IMR-90 (cell line): ENCODE results near the gene FTO. TPM values are rescaled to one million over a fixed set of nuclear protein-coding genes. Genes with fewer than 3 reads are reported as not detected.

Experiments used
- ATAC-seq: fragments of 200-7000 bp; cut with Tn5 transposase; 2 replicates; pipeline ENCODE4 v1.9.1; 2020; ENCODE audit warnings: low read depth, mild to moderate bottlenecking, moderate library complexity
- BruUV-seq: library from RNA; stranded (reverse); fragments of 400-500 nt; replicated peaks from 2 replicates; lab custom pipeline; 2021; lab: Mats Ljungman, UMichigan
- CTCF ChIA-PET: fragments of 300-600 bp; formaldehyde crosslinking; extraction: SDS; loops from one replicate; lab custom pipeline; 2021; ENCODE audit warnings: antibody characterized with exemption; lab: Yijun Ruan, JAX
- POLR2A ChIA-PET: fragments of 300-600 bp; sonication (Branson Sonifier 250); formaldehyde crosslinking; loops from one replicate; lab custom pipeline; 2022; ENCODE audit warnings: antibody characterized with exemption; ENCODE audit not compliant: unreplicated experiment; lab: Charles Lee
- DNase-seq: peaks from one replicate; pipeline ENCODE4 v3.0.0; 2013
- H2AFZ ChIP-seq: replicated peaks from 2 replicates; pipeline ENCODE3; 2013; ENCODE audit warnings: low read length, mild to moderate bottlenecking; ENCODE audit not compliant: poor library complexity
- H2AK5ac ChIP-seq: 2 replicates; pipeline ENCODE4 v1.6.1; 2013; ENCODE audit warnings: low read depth, low read length, inconsistent platforms
- H2AK9ac ChIP-seq: replicated peaks from 2 replicates; pipeline ENCODE3; 2013; ENCODE audit warnings: mild to moderate bottlenecking, low read depth, low read length, moderate library complexity; ENCODE audit not compliant: poor library complexity
- H2BK120ac ChIP-seq: 2 replicates; pipeline ENCODE4 v1.6.1; 2013; ENCODE audit warnings: low read depth, low read length, inconsistent platforms
- H2BK15ac ChIP-seq: 3 replicates; pipeline ENCODE4 v1.6.1; 2013; ENCODE audit warnings: low read depth, low read length, inconsistent platforms
- H2BK20ac ChIP-seq: 2 replicates; pipeline ENCODE4 v1.6.1; 2013; ENCODE audit warnings: low read depth, mild to moderate bottlenecking, inconsistent platforms, low read length, moderate library complexity
- H2BK5ac ChIP-seq: 2 replicates; pipeline ENCODE4 v1.6.1; 2013; ENCODE audit warnings: mild to moderate bottlenecking, low read depth, low read length, inconsistent platforms; ENCODE audit not compliant: poor library complexity, severe bottlenecking
- H3K14ac ChIP-seq: replicated peaks from 2 replicates; pipeline ENCODE4 v1.6.1; 2013; ENCODE audit warnings: low read depth, low read length, inconsistent platforms
- H3K18ac ChIP-seq: 2 replicates; pipeline ENCODE4 v1.6.1; 2013; ENCODE audit warnings: low read depth, low read length, control low read depth
- H3K23ac ChIP-seq: 2 replicates; pipeline ENCODE4 v1.6.1; 2013; ENCODE audit warnings: low read depth, low read length, inconsistent platforms
- H3K27ac ChIP-seq: 2 replicates; pipeline ENCODE4 v1.5.1; 2013; ENCODE audit warnings: mild to moderate bottlenecking, control low read depth, low read length; ENCODE audit not compliant: insufficient read depth
- H3K27me3 ChIP-seq: 2 replicates; pipeline ENCODE4 v1.6.1; 2013; ENCODE audit warnings: low read length; ENCODE audit not compliant: control insufficient read depth, insufficient read depth
- H3K36me3 ChIP-seq: 2 replicates; pipeline ENCODE4 v1.6.1; 2013; ENCODE audit warnings: low read length, mixed read lengths; ENCODE audit not compliant: control insufficient read depth, insufficient read depth
- H3K4ac ChIP-seq: 2 replicates; pipeline ENCODE4 v1.6.1; 2013; ENCODE audit warnings: low read depth, low read length, inconsistent platforms
- H3K4me1 ChIP-seq: 2 replicates; pipeline ENCODE4 v1.6.1; 2013; ENCODE audit warnings: low read length, mixed read lengths; ENCODE audit not compliant: control insufficient read depth, insufficient read depth
- H3K4me2 ChIP-seq: 2 replicates; pipeline ENCODE4 v1.6.1; 2013; ENCODE audit warnings: low read depth, mild to moderate bottlenecking, control low read depth, low read length, moderate library complexity
- H3K4me3 ChIP-seq: 2 replicates; pipeline ENCODE4 v1.5.1; 2013; ENCODE audit warnings: low read depth, mild to moderate bottlenecking, control low read depth, low read length, moderate library complexity; ENCODE audit not compliant: insufficient read depth
- H3K56ac ChIP-seq: 2 replicates; pipeline ENCODE4 v1.6.1; 2013; ENCODE audit warnings: low read length, inconsistent platforms; ENCODE audit not compliant: insufficient read depth; ENCODE audit errors: extremely low read depth
- H3K79me1 ChIP-seq, 2 experiments: 2 replicates each; pipeline ENCODE4 v1.6.1; 2013; ENCODE audit warnings: low read length in 2 of 2, inconsistent platforms in 1 of 2, low read depth in 1 of 2
- H3K9ac ChIP-seq: 2 replicates; pipeline ENCODE4 v1.6.1; 2013; ENCODE audit warnings: low read depth, low read length, control low read depth
- H3K9me1 ChIP-seq: 2 replicates; pipeline ENCODE4 v1.6.1; 2013; ENCODE audit warnings: low read length, inconsistent platforms; ENCODE audit not compliant: insufficient read depth
- H3K9me3 ChIP-seq: 2 replicates; pipeline ENCODE4 v1.6.1; 2013; ENCODE audit warnings: low read length; ENCODE audit not compliant: control insufficient read depth, insufficient read depth
- H4K20me1 ChIP-seq: 2 replicates; pipeline ENCODE4 v1.6.1; 2013; ENCODE audit warnings: low read length, inconsistent platforms; ENCODE audit not compliant: insufficient read depth
- H4K5ac ChIP-seq: 2 replicates; pipeline ENCODE4 v1.6.1; 2013; ENCODE audit warnings: mild to moderate bottlenecking, low read depth, low read length, control low read depth
- H4K8ac ChIP-seq, 2 experiments: 2 replicates each; pipeline ENCODE4 v1.6.1; 2013; ENCODE audit warnings: low read depth in 2 of 2, low read length in 2 of 2, control low read depth in 1 of 2, inconsistent platforms in 1 of 2
- H4K91ac ChIP-seq: 2 replicates; pipeline ENCODE4 v1.6.1; 2013; ENCODE audit warnings: low read depth, low read length, inconsistent platforms; ENCODE audit not compliant: insufficient read depth
- FOS ChIP-seq: fragments of 150-350 bp; IDR thresholded peaks from 2 replicates; pipeline ENCODE4 v1.6.1; 2016; ENCODE audit warnings: low read depth, low read length
- MAZ ChIP-seq: IDR thresholded peaks from 2 replicates; pipeline ENCODE4 v1.6.1; 2012; ENCODE audit warnings: low read depth, mild to moderate bottlenecking, low read length, improper control_type of control experiment, moderate library complexity, borderline replicate concordance
- WGBS, 2 experiments: methylation state at CpG; one replicate each; pipeline versions ENCODE4 v1.1.5 to v1.1.7; 2013; ENCODE audit warnings: missing lambda C conversion rate in 2 of 2; ENCODE audit not compliant: insufficient read length in 1 of 2; ENCODE audit errors: extremely low coverage in 2 of 2; 5-methylcytosine and 5-hydroxymethylcytosine counted together
- dilution Hi-C: fragments of 300-500 bp; cut with HindIII; formaldehyde crosslinking; loops from one replicate; pipeline ENCODE4 v1.14.3; 2018; ENCODE audit warnings: low sequenced_read_pairs; ENCODE audit not compliant: unreplicated experiment
- in situ Hi-C: fragments of 300-500 bp; cut with MboI; formaldehyde crosslinking; loops from 3 replicates; pipeline ENCODE4 v1.14.3; 2019; ENCODE audit warnings: low sequenced_read_pairs, inconsistent platforms, mixed read lengths
- intact Hi-C: fragments of 100-400 bp; cut with micrococcal nuclease; formaldehyde crosslinking; loops from 2 replicates; pipeline ENCODE4 v1.10.0; 2022
- polyA plus RNA-seq, 3 experiments: library from polyadenylated mRNA; depleted of rRNA; stranded (reverse); fragments of >200 nt; gene quantifications; 2 replicates each; pipeline ENCODE4 v1.2.3, GENCODE V29; 2012; ENCODE audit warnings: low replicate concordance in 1 of 3
- total RNA-seq: library from RNA; depleted of rRNA; stranded (reverse); fragments of >200 nt; gene quantifications from 2 replicates; pipeline ENCODE4 v1.2.3, GENCODE V29; 2012

FTO gene
- total and polyA plus RNA-seq, 2 of the 4 experiments (the other 2 are of a cell fraction) = 70.3 to 132 TPM

DNA sequence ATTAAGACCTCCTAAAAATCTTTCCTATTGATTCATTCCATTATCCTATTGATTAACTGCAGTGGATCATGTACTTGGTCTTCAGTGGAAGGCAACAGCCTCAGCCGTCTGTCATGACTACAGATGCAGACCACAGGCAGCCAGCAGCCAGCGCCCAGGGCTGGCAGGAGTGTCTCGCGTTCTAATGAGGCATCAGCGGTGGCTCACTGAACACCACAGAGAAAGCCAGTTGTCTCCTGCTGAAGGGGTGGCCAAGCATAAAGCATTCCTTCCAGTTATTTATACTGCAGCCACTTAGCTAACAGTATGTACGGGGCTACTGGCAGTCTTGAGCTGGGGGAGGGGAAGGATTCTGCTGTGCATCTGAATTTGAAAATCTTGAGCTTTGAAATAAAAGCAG, 368.3 kb downstream of the FTO start:
- Histone ChIP-seq H3K18ac (no peak overlapping the region), H3K4me3 (no peak overlapping the region), H3K36me3 (no peaks in the 10 kb centered on the region), H2BK20ac (no peak overlapping the region), H3K14ac (no peak overlapping the region), H4K20me1 (no peaks in the 10 kb centered on the region), H3K27ac (no peak overlapping the region), H4K8ac (no peak overlapping the region), H2BK120ac (no peak overlapping the region), H3K4me1 (no peaks in the 10 kb centered on the region), H2BK5ac (no peak overlapping the region), H2BK15ac (no peak overlapping the region), H3K4me2 (no peak overlapping the region), H3K9me3 (no peaks in the 10 kb centered on the region), H4K91ac (no peak overlapping the region), H3K9me1 (no peaks in the 10 kb centered on the region; the same call in 1 of the 2 replicates), H3K79me1 (peaks cover 0 to under 1% of the 10 kb centered on the region in 2 experiments; a peak in 1 of 4 replicates), H3K56ac (no peak overlapping the region), H3K9ac (no peak overlapping the region), H3K4ac (no peak overlapping the region), H3K23ac (no peak overlapping the region), H2AFZ (no peak overlapping the region), H4K5ac (no peak overlapping the region), H2AK5ac (no peak overlapping the region), H2AK9ac (no peak overlapping the region), H3K27me3 (no peaks in the 10 kb centered on the region)
- ChIA-PET POLR2A (no interaction called here), CTCF (no interaction called here)
- no TSS peak for BruUV-seq
- DNase-seq (no peak), ATAC-seq (no peak)
- in situ Hi-C loops (no loop called here), dilution Hi-C loops (no loop called here), intact Hi-C loops (no loop called here)
- TF ChIP-seq MAZ (no peak), FOS (no peak)
- no CpG with 5 or more reads among the region's 6 CpGs for WGBS, 2 experiments
